K562 (cell line): ENCODE measurements around the gene HOXC10. TPM values are rescaled to one million over a fixed set of nuclear protein-coding genes. Genes with fewer than 3 reads are reported as not detected.

Source experiments
- ATAC-seq: fragments of 200-7000 bp; cut with Tn5 transposase; 3 replicates; pipeline ENCODE4 v1.9.1; 2020; ENCODE audit warnings: moderate library complexity
- BruUV-seq: library from RNA; stranded (reverse); fragments of 400-500 nt; replicated peaks from 2 replicates; lab custom pipeline; 2021; lab: Mats Ljungman, UMichigan
- CTCF ChIA-PET: fragments of 300-600 bp; formaldehyde crosslinking; extraction: SDS; loops from one replicate; lab custom pipeline; 2021; ENCODE audit warnings: low intra/inter-chr PET ratio; lab: Yijun Ruan, JAX
- POLR2A ChIA-PET: fragments of 300-600, 350-650 bp; sonication (Branson Sonifier 250); formaldehyde crosslinking; extraction: SDS; loops from one replicate; lab custom pipeline; 2021; ENCODE audit warnings: antibody characterized with exemption, inconsistent platforms; lab: Yijun Ruan, JAX
- DNase-seq, 4 experiments: peaks; one replicate each; pipeline versions ENCODE4 v3.0.0 to v3.0.0-alpha.2; 2011 to 2018; ENCODE audit warnings: low spot score in 3 of 4, mixed read lengths in 3 of 4; ENCODE audit errors: extremely low read depth in 1 of 4
- FAIRE-seq: peaks from 2 replicates; lab custom pipeline; 2011; peaks lifted over from hg19 to GRCh38; lab: Jason Lieb, UNC
- H2AFZ ChIP-seq: 2 replicates; pipeline ENCODE4 v1.6.0; 2011; ENCODE audit warnings: low read depth, low read length, control low read depth, inconsistent platforms
- H3K27ac ChIP-seq: fragments of 200-600 bp; 3 replicates; pipeline ENCODE4 v1.8.0; 2011; ENCODE audit warnings: low read depth, mild to moderate bottlenecking, control low read depth, inconsistent platforms, low read length, moderate library complexity, mixed read lengths; ENCODE audit errors: extremely low read depth
- H3K27me3 ChIP-seq, 2 experiments: fragments of 300-600 bp in 1 of 2; 2 replicates in 1 of 2; 3 replicates in 1 of 2; pipeline versions ENCODE4 v1.6.0 to v1.8.0; 2011; ENCODE audit warnings: inconsistent platforms in 2 of 2, low read length in 2 of 2, mild to moderate bottlenecking in 1 of 2, mixed read lengths in 1 of 2, moderate library complexity in 1 of 2; ENCODE audit not compliant: control insufficient read depth in 2 of 2, insufficient read depth in 2 of 2
- H3K36me3 ChIP-seq: fragments of 300-600 bp; 3 replicates; pipeline ENCODE4 v1.8.0; 2011; ENCODE audit warnings: mild to moderate bottlenecking, low read length, inconsistent platforms; ENCODE audit not compliant: control insufficient read depth, insufficient read depth
- H3K4me1 ChIP-seq, 2 experiments: fragments of 200-600 bp in 1 of 2; replicated peaks in 1 of 2; 2 replicates in 1 of 2; 3 replicates in 1 of 2; pipeline versions ENCODE4 v1.5.1 to v1.8.0; 2011; ENCODE audit warnings: inconsistent platforms in 2 of 2, low read length in 2 of 2, mild to moderate bottlenecking in 1 of 2, mixed read lengths in 1 of 2, moderate library complexity in 1 of 2; ENCODE audit not compliant: control insufficient read depth in 2 of 2, insufficient read depth in 2 of 2
- H3K4me2 ChIP-seq: 2 replicates; pipeline ENCODE4 v1.6.1; 2011; ENCODE audit warnings: low read length, control low read depth, inconsistent platforms, mixed read lengths; ENCODE audit not compliant: insufficient read depth
- H3K4me3 ChIP-seq: fragments of 200-600 bp; sonication (generic), shearing (Covaris generic); 2 replicates; pipeline ENCODE4 v1.5.1; 2016; ENCODE audit warnings: control low read depth, inconsistent platforms
- H3K79me2 ChIP-seq: fragments of 200-600 bp; 3 replicates; pipeline ENCODE4 v1.8.0; 2011; ENCODE audit warnings: low read length, inconsistent platforms; ENCODE audit not compliant: control insufficient read depth, insufficient read depth
- H3K9ac ChIP-seq, 2 experiments: 2 replicates each; pipeline versions ENCODE4 v1.6.0 to v1.6.1; 2011; ENCODE audit warnings: low read depth in 2 of 2, low read length in 2 of 2, control low read depth in 1 of 2, inconsistent platforms in 1 of 2, mild to moderate bottlenecking in 1 of 2, mixed read lengths in 1 of 2; ENCODE audit not compliant: insufficient read depth in 1 of 2
- H3K9me1 ChIP-seq: one replicate; pipeline ENCODE4 v1.6.0; 2011; ENCODE audit warnings: inconsistent platforms, mild to moderate bottlenecking, low read length, moderate library complexity; ENCODE audit not compliant: control insufficient read depth, insufficient read depth
- H3K9me3 ChIP-seq: replicated peaks from 2 replicates; pipeline ENCODE4 v1.5.1; 2011; ENCODE audit warnings: low read depth, low read length, inconsistent platforms; ENCODE audit not compliant: control insufficient read depth, insufficient read depth
- H4K20me1 ChIP-seq: replicated peaks from 2 replicates; pipeline ENCODE4 v1.6.1; 2011; ENCODE audit warnings: low read length, inconsistent platforms, mixed read lengths; ENCODE audit not compliant: control insufficient read depth, insufficient read depth
- GABPB2 ChIP-seq: fragments of 250-450 bp; sonication (Bioruptor Pico); conservative IDR thresholded peaks from 2 replicates; pipeline ENCODE4 v1.5.1; 2021; ENCODE audit warnings: mild to moderate bottlenecking
- PHTF2 ChIP-seq: fragments of 250-450 bp; sonication (Bioruptor Pico); IDR thresholded peaks from 2 replicates; pipeline ENCODE4 v1.5.0; 2021; ENCODE audit warnings: mild to moderate bottlenecking
- RHOXF2B ChIP-seq: fragments of 250-450 bp; sonication (Bioruptor Pico); conservative IDR thresholded peaks from 2 replicates; pipeline ENCODE4 v1.5.1; 2021
- SUPT5H ChIP-seq: fragments of 450-650 bp; IDR thresholded peaks from 2 replicates; pipeline ENCODE4 v1.6.1; 2016
- ZNF444 ChIP-seq: fragments of 250-450 bp; sonication (Bioruptor Pico); IDR thresholded peaks from 2 replicates; pipeline ENCODE4 v1.4.0; 2020; ENCODE audit warnings: mild to moderate bottlenecking, moderate library complexity
- WGBS: fragments of 100-300 bp; shearing (Covaris generic); methylation state at CpG from one replicate; pipeline ENCODE4 v1.1.6; 2016; ENCODE audit warnings: low coverage, mixed read lengths; ENCODE audit not compliant: insufficient coverage; ENCODE audit errors: missing lambda C conversion rate; 5-methylcytosine and 5-hydroxymethylcytosine counted together
- in situ Hi-C: fragments of 300-500 bp; cut with MboI; formaldehyde crosslinking; loops from 4 replicates; pipeline ENCODE4 v1.15.0; 2018; ENCODE audit warnings: inconsistent platforms, mixed read lengths
- intact Hi-C: fragments of 100-400 bp; cut with micrococcal nuclease; formaldehyde crosslinking; loops from 2 replicates; pipeline ENCODE4 v1.14.2; 2022
- polyA plus RNA-seq, 8 experiments: library from polyadenylated mRNA; depleted of rRNA in 4 of 8; stranded (reverse) in 5 of 8; unstranded in 3 of 8; fragments of >200 nt; fragmentation: Nextera tagmentation in 2 of 8; fragmentation: Illumina TruSeq in 1 of 8; extraction: Ambion mirVana in 2 of 8; extraction: Trizol in 1 of 8; gene quantifications; 2 replicates each; pipeline versions ENCODE4 v1.2.1 to v1.2.3, GENCODE V29; 2011 to 2014; ENCODE audit warnings: inconsistent platforms in 1 of 8, missing spikeins in 1 of 8
- total RNA-seq, 7 experiments: library from RNA; depleted of rRNA in 6 of 7; stranded (reverse); fragments of >200 nt in 6 of 7; fragmentation: Illumina TruSeq in 2 of 7; extraction: Trizol in 2 of 7; gene quantifications; 2 replicates each; pipeline versions ENCODE4 v1.2.1 to v1.2.3, GENCODE V29; 2011 to 2021; ENCODE audit warnings: low replicate concordance in 1 of 7
- TF ChIP-seq, protein P1 (sequence below), 2 experiments: fragments of 450-650 bp; IDR thresholded peaks; 2 replicates each; pipeline ENCODE4 v1.6.1; 2016

Gene HOXC10
- total and polyA plus RNA-seq, 9 of the 15 experiments (the other 6 are each of a cell fraction or from before 2014, with no cell fraction given) = 0.13 to 0.77 (median 0.35) TPM; not detected in 2

DNA sequence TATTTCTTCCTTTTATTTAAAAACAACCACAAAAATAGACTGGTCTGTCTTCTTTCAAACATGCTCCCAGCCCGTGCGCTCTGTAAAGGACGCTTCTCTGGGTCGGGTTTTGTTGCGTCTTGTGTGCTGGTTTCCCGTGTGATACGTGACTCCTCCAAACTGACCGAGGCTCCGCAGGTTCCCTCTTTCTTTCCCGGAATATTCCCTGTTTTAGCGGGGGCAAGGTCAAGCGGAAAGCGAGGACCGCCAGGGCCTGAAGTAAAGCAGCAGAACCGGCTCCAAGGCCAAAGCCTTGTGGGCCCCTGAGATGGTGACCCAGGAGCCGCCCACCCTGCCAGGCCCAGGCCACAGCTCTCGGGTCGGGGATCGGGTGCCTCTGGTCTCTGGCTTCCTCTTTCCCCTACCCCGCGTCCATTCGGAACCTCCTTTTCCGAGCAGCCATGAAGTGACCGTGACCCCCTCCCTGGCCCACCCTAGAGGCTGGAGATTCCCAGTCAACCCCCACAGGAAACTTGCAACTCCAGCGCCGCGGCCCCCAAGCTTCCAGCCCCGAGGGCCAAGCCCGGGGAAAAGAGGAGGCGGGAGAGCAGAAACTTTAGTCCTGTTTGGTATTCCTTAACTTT is 885 bp upstream of the HOXC10 start (continued):
- no peak for TF ChIP-seq GABPB2 (CRISPR knock-in tag)

DNA sequence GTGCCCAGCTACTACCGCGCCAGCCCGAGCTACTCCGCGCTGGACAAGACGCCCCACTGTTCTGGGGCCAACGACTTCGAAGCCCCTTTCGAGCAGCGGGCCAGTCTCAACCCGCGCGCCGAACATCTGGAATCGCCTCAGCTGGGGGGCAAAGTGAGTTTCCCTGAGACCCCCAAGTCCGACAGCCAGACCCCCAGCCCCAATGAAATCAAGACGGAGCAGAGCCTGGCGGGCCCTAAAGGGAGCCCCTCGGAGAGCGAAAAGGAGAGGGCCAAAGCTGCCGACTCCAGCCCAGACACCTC is 697 bp downstream of the HOXC10 start:
- 93% methylated on average over 15 of the region's 21 CpGs for WGBS
- in situ Hi-C loops = loop anchor here (5.0 to 10.0 kb wide), 2 partner anchors 217 to 379 kb away; partner anchors contain the start of gene GPR84
- ATAC-seq (no peak), FAIRE-seq (no peak), DNase-seq (no peak)
- intact Hi-C loops = loop anchor here (2.0 to 10.0 kb wide), 2 partner anchors 19 to 379 kb away; partner anchors contain the start of gene GPR84
- H2AFZ ChIP-seq = peak overlapping the region; percentile 78; the same call in 1 of the 2 replicates
- H3K79me2 ChIP-seq = no peaks in the 10 kb centered on the region
- TF ChIP-seq, protein P1, sequence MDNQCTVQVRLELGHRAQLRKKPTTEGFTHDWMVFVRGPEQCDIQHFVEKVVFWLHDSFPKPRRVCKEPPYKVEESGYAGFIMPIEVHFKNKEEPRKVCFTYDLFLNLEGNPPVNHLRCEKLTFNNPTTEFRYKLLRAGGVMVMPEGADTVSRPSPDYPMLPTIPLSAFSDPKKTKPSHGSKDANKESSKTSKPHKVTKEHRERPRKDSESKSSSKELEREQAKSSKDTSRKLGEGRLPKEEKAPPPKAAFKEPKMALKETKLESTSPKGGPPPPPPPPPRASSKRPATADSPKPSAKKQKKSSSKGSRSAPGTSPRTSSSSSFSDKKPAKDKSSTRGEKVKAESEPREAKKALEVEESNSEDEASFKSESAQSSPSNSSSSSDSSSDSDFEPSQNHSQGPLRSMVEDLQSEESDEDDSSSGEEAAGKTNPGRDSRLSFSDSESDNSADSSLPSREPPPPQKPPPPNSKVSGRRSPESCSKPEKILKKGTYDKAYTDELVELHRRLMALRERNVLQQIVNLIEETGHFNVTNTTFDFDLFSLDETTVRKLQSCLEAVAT (IDR thresholded peaks at IDR 0.05) = peak in 1 of 2 experiments; percentile 48; a peak in 1 of 4 replicates
- no peak for TF ChIP-seq PHTF2 (CRISPR knock-in tag)
- no peak for TF ChIP-seq RHOXF2B
- no peak for TF ChIP-seq ZNF444 (CRISPR knock-in tag)
- TF ChIP-seq SUPT5H = no peak
- H3K4me2 ChIP-seq = no peak overlapping the region
- no peaks in the 10 kb centered on the region for H3K9me1 ChIP-seq
- peaks cover 17 to 22% of the 10 kb centered on the region in 2 experiments for H3K27me3 ChIP-seq
- no peaks in the 10 kb centered on the region for H3K36me3 ChIP-seq
- H3K9me3 ChIP-seq = no peaks in the 10 kb centered on the region
- CTCF ChIA-PET = interaction anchor here (1.4 to 3.9 kb wide), 6 partner anchors 18 to 394 kb away, joined by 7 to 26 read pairs (median 10); no protein-coding TSS in a partner anchor
- POLR2A ChIA-PET = interaction anchor here (0.5 to 0.9 kb wide), 2 partner anchors 266 to 343 kb away, joined by 3 read pairs; no protein-coding TSS in a partner anchor
- no peak overlapping the region for H3K27ac ChIP-seq
- BruUV-seq = no TSS peak
- no peak overlapping the region for H3K4me3 ChIP-seq
- peak overlapping the region in 1 of 2 experiments; percentile 8; a peak in 1 of 4 replicates for H3K9ac ChIP-seq
- H3K4me1 ChIP-seq = peaks cover 33 to 45% of the 10 kb centered on the region in 2 experiments
- H4K20me1 ChIP-seq = no peaks in the 10 kb centered on the region
